HG03521 (cell line): ENCODE measurements around the gene MX2.

Experiments
- ATAC-seq: cut with Tn5 transposase; IDR thresholded peaks from one replicate; pipeline ENCODE4 v1.9.1; 2021; ENCODE audit warnings: mild to moderate bottlenecking, moderate library complexity; ENCODE audit not compliant: unreplicated experiment

The MX2 gene

GRCh38 chr21:41378849-41379248, 17.0 kb downstream of the MX2 start:
- no peak for ATAC-seq

GRCh38 chr21:41379901-41380300, 18.1 kb downstream of the MX2 start:
- ATAC-seq: no peak

- no peak for ATAC-seq
These were observed 19.9 kb downstream of the MX2 start for GRCh38 chr21:41381731-41382130.

- ATAC-seq: no peak
These were observed 25.4 kb downstream of the MX2 start for GRCh38 chr21:41387042-41387819.

- ATAC-seq: no peak
These were observed 26.0 kb downstream of the MX2 start for GRCh38 chr21:41387824-41388223.

- ATAC-seq: no peak
These were observed 26.4 kb downstream of the MX2 start for GRCh38 chr21:41388259-41388658.

GRCh38 chr21:41390043-41390639, 28.3 kb downstream of the MX2 start:
- no peak for ATAC-seq

GRCh38 chr21:41393876-41394465, 32.1 kb downstream of the MX2 start:
- ATAC-seq: no peak

GRCh38 chr21:41396558-41397075, 34.8 kb downstream of the MX2 start:
- no peak for ATAC-seq

GRCh38 chr21:41397471-41397891, 35.7 kb downstream of the MX2 start:
- ATAC-seq: no peak

- no peak for ATAC-seq
These were observed 36.4 kb downstream of the MX2 start for GRCh38 chr21:41398251-41398650.

- no peak for ATAC-seq
These were observed 37.0 kb downstream of the MX2 start for GRCh38 chr21:41398831-41399230.

GRCh38 chr21:41399246-41399800, 37.5 kb downstream of the MX2 start:
- no peak for ATAC-seq

GRCh38 chr21:41402231-41402630, 40.4 kb downstream of the MX2 start:
- no peak for ATAC-seq

GRCh38 chr21:41402796-41403195, 41.0 kb downstream of the MX2 start:
- ATAC-seq: no peak

GRCh38 chr21:41403331-41403730, 41.5 kb downstream of the MX2 start:
- ATAC-seq: no peak

GRCh38 chr21:41403966-41404365, 42.1 kb downstream of the MX2 start:
- ATAC-seq: no peak

- no peak for ATAC-seq
These were observed 43.5 kb downstream of the MX2 start for GRCh38 chr21:41405321-41405720.

GRCh38 chr21:41406340-41406739, 44.5 kb downstream of the MX2 start:
- ATAC-seq: no peak

- no peak for ATAC-seq
These were observed 46.0 kb downstream of the MX2 start for GRCh38 chr21:41407541-41408460.

- ATAC-seq: no peak
These were observed 48.5 kb downstream of the MX2 start for GRCh38 chr21:41410361-41410760.
